ENCODE results near the gene NR4A1. TPM values are rescaled to one million over a fixed set of nuclear protein-coding genes. Genes with fewer than 3 reads are reported as not detected.

The NR4A1 gene
- total and polyA plus RNA-seq, 4 experiments from 2014 or later: 1.1 to 1.3 (median 1.3) TPM

- Histone ChIP-seq H3K4me1 (ENCODE audit: insufficient read depth, low read length) (no peaks in the 10 kb centered on the region), H3K4me3 (ENCODE audit: low read length in 2 of 2) (no peak overlapping the region), H3K27ac (ENCODE audit: low read depth, low read length) (no peak overlapping the region), H3K9me3 (ENCODE audit: control insufficient read depth in 1 of 2, low read length in 2 of 2) (no peaks in the 10 kb centered on the region), H3K27me3 (ENCODE audit: insufficient read depth, low read length) (no peaks in the 10 kb centered on the region), H3K36me3 (ENCODE audit: insufficient read depth, low read length) (no peaks in the 10 kb centered on the region)
- Mint-ChIP-seq H3K36me3 (no peaks in the 10 kb centered on the region), H3K27me3 (peaks cover 0 to 3% of the 10 kb centered on the region in 2 donors), H3K4me1 (no peaks in the 10 kb centered on the region), H3K4me3 (no peak overlapping the region), H3K9me3 (no peaks in the 10 kb centered on the region), H3K27ac (no peak overlapping the region)
- DNase-seq: no peak
- CTCF ChIA-PET (ENCODE audit: partially characterized antibody): interaction anchor here (0.9 to 17.7 kb wide), 2 partner anchors 9 to 38 kb away, joined by 6 to 289 read pairs; partner anchors contain the start of gene ATG101
- intact Hi-C loops (cut with micrococcal nuclease): no loop called here
- POLR2A ChIA-PET (ENCODE audit: partially characterized antibody): interaction anchor here (0.9 to 1.9 kb wide), 3 partner anchors 9 to 35 kb away, joined by 3 to 6 read pairs (median 5); partner anchors contain the start of genes ATG101 and NR4A1
These were observed 9.4 kb downstream of the NR4A1 start for GRCh38 chr12:52060498-52061177.

GRCh38 chr12:52061470-52062166 is 10.4 kb downstream of the NR4A1 start:
- Histone ChIP-seq H3K9me3 (ENCODE audit: control insufficient read depth in 1 of 2, low read length in 2 of 2) (no peaks in the 10 kb centered on the region), H3K36me3 (ENCODE audit: insufficient read depth, low read length) (no peaks in the 10 kb centered on the region), H3K27me3 (ENCODE audit: insufficient read depth, low read length) (no peaks in the 10 kb centered on the region), H3K4me1 (ENCODE audit: insufficient read depth, low read length) (no peaks in the 10 kb centered on the region), H3K4me3 (ENCODE audit: low read length in 2 of 2) (no peak overlapping the region), H3K27ac (ENCODE audit: low read depth, low read length) (no peak overlapping the region)
- ChIA-PET POLR2A (ENCODE audit: partially characterized antibody) (interaction anchor here (0.9 to 1.9 kb wide), 4 partner anchors 8 to 36 kb away, joined by 3 to 6 read pairs (median 4); partner anchors contain the start of genes ATG101 and NR4A1), CTCF (ENCODE audit: partially characterized antibody) (interaction anchor here (0.9 to 17.7 kb wide), 2 partner anchors 8 to 39 kb away, joined by 6 to 289 read pairs; partner anchors contain the start of gene ATG101)
- Mint-ChIP-seq H3K4me1 (no peaks in the 10 kb centered on the region), H3K27ac (no peak overlapping the region), H3K4me3 (no peak overlapping the region), H3K9me3 (no peaks in the 10 kb centered on the region), H3K27me3 (peaks cover 0 to 3% of the 10 kb centered on the region in 2 donors), H3K36me3 (no peaks in the 10 kb centered on the region)
- intact Hi-C loops (cut with micrococcal nuclease): no loop called here
- no peak for DNase-seq

- H3K4me1 Mint-ChIP-seq: no peaks in the 10 kb centered on the region
- no peak overlapping the region for H3K4me3 ChIP-seq (ENCODE audit: low read length in 2 of 2)
- no peaks in the 10 kb centered on the region for H3K9me3 Mint-ChIP-seq
- H3K36me3 ChIP-seq (ENCODE audit: insufficient read depth, low read length): no peaks in the 10 kb centered on the region
- no peaks in the 10 kb centered on the region for H3K36me3 Mint-ChIP-seq
- peaks cover 0 to 3% of the 10 kb centered on the region in 2 donors for H3K27me3 Mint-ChIP-seq
- no peak overlapping the region for H3K27ac Mint-ChIP-seq
- no peaks in the 10 kb centered on the region for H3K9me3 ChIP-seq (ENCODE audit: control insufficient read depth in 1 of 2, low read length in 2 of 2)
- DNase-seq: no peak
- no peak overlapping the region for H3K4me3 Mint-ChIP-seq
- CTCF ChIA-PET (ENCODE audit: partially characterized antibody): interaction anchor here (0.9 to 17.7 kb wide), 3 partner anchors 9 to 39 kb away, joined by 4 to 289 read pairs (median 5); no protein-coding TSS in a partner anchor
- POLR2A ChIA-PET (ENCODE audit: partially characterized antibody): interaction anchor here (1.0 to 1.9 kb wide), 3 partner anchors 9 to 37 kb away, joined by 3 to 6 read pairs (median 4); partner anchors contain the start of gene NR4A1
- H3K4me1 ChIP-seq (ENCODE audit: insufficient read depth, low read length): no peaks in the 10 kb centered on the region
- intact Hi-C loops (cut with micrococcal nuclease): no loop called here
- H3K27ac ChIP-seq (ENCODE audit: low read depth, low read length): no peak overlapping the region
- H3K27me3 ChIP-seq (ENCODE audit: insufficient read depth, low read length): no peaks in the 10 kb centered on the region
These were observed 11.2 kb downstream of the NR4A1 start for GRCh38 chr12:52062167-52063081.

- Histone ChIP-seq H3K27me3 (ENCODE audit: insufficient read depth, low read length) (no peaks in the 10 kb centered on the region), H3K4me1 (ENCODE audit: insufficient read depth, low read length) (no peaks in the 10 kb centered on the region), H3K4me3 (ENCODE audit: low read length in 2 of 2) (no peak overlapping the region), H3K27ac (ENCODE audit: low read depth, low read length) (no peak overlapping the region), H3K36me3 (ENCODE audit: insufficient read depth, low read length) (no peaks in the 10 kb centered on the region), H3K9me3 (ENCODE audit: control insufficient read depth in 1 of 2, low read length in 2 of 2) (no peaks in the 10 kb centered on the region)
- intact Hi-C loops (cut with micrococcal nuclease): no loop called here
- CTCF ChIA-PET (ENCODE audit: partially characterized antibody): interaction anchor here (0.5 to 17.7 kb wide), 4 partner anchors 8 to 252 kb away, joined by 3 to 289 read pairs (median 4); no protein-coding TSS in a partner anchor
- peaks cover 0 to 3% of the 10 kb centered on the region in 2 donors for H3K27me3 Mint-ChIP-seq
- H3K4me1 Mint-ChIP-seq: no peaks in the 10 kb centered on the region
- H3K27ac Mint-ChIP-seq: peak overlapping the region in 1 of 7 donors; percentile 35
- H3K36me3 Mint-ChIP-seq: no peaks in the 10 kb centered on the region
- H3K4me3 Mint-ChIP-seq: no peak overlapping the region
- DNase-seq: no peak
- no peaks in the 10 kb centered on the region for H3K9me3 Mint-ChIP-seq
- POLR2A ChIA-PET (ENCODE audit: partially characterized antibody): interaction anchor here (1.0 to 1.1 kb wide), 2 partner anchors 12 to 38 kb away, joined by 3 to 4 read pairs; partner anchors contain the start of gene NR4A1
These were observed 12.1 kb downstream of the NR4A1 start for GRCh38 chr12:52063082-52063924.

- Histone ChIP-seq H3K36me3 (ENCODE audit: insufficient read depth, low read length) (no peaks in the 10 kb centered on the region), H3K27ac (ENCODE audit: low read depth, low read length) (no peak overlapping the region), H3K4me3 (ENCODE audit: low read length in 2 of 2) (no peak overlapping the region), H3K27me3 (ENCODE audit: insufficient read depth, low read length) (no peaks in the 10 kb centered on the region), H3K4me1 (ENCODE audit: insufficient read depth, low read length) (peaks cover 2% of the 10 kb centered on the region), H3K9me3 (ENCODE audit: control insufficient read depth in 1 of 2, low read length in 2 of 2) (no peaks in the 10 kb centered on the region)
- no peak overlapping the region for H3K4me3 Mint-ChIP-seq
- no peaks in the 10 kb centered on the region for H3K36me3 Mint-ChIP-seq
- peak overlapping the region in 1 of 7 donors; percentile 89 for H3K27ac Mint-ChIP-seq
- CTCF ChIA-PET (ENCODE audit: partially characterized antibody): interaction anchor here (1.2 to 17.7 kb wide), 2 partner anchors 18 to 41 kb away, joined by 4 to 289 read pairs; no protein-coding TSS in a partner anchor
- no peaks in the 10 kb centered on the region for H3K9me3 Mint-ChIP-seq
- no peak for DNase-seq
- H3K27me3 Mint-ChIP-seq: peaks cover 0 to 3% of the 10 kb centered on the region in 2 donors
- intact Hi-C loops (cut with micrococcal nuclease): no loop called here
- peaks cover 3% of the 10 kb centered on the region in 4 donors for H3K4me1 Mint-ChIP-seq
- POLR2A ChIA-PET (ENCODE audit: partially characterized antibody): interaction anchor here (0.9 to 1.4 kb wide), 3 partner anchors 13 to 39 kb away, joined by 3 to 6 read pairs (median 4); partner anchors contain the start of gene NR4A1
These were observed 12.9 kb downstream of the NR4A1 start for GRCh38 chr12:52063981-52064649.

Data from CD4-positive, alpha-beta memory T cell (primary cell).